Measurements from ENCODE around the gene DTD1. TPM values are rescaled to one million over a fixed set of nuclear protein-coding genes. Genes with fewer than 3 reads are reported as not detected.

The DTD1 gene
- total RNA-seq, 1 donor from 2014 or later: 38.1 TPM

GRCh38 chr20:18778690-18779392 is 191.0 kb downstream of the DTD1 start:
- Histone ChIP-seq H3K27me3 (ENCODE audit: insufficient read depth, low read length) (no peaks in the 10 kb centered on the region), H3K36me3 (ENCODE audit: insufficient read depth, low read length) (no peaks in the 10 kb centered on the region), H3K9me3 (ENCODE audit: insufficient read depth, low read depth, low read length) (no peaks in the 10 kb centered on the region), H3K9ac (ENCODE audit: low read length) (no peak overlapping the region), H3K4me1 (ENCODE audit: insufficient read depth, low read length) (no peaks in the 10 kb centered on the region), H3K4me3 (ENCODE audit: insufficient read depth, low read depth, low read length) (no peak overlapping the region), H3K4me2 (ENCODE audit: low read length) (no peak overlapping the region), H4K20me1 (ENCODE audit: insufficient read depth, low read length) (no peaks in the 10 kb centered on the region), H3K27ac (ENCODE audit: low read depth, low read length) (no peak overlapping the region), H3K79me2 (ENCODE audit: insufficient read depth, low read length) (no peaks in the 10 kb centered on the region), H2AFZ (ENCODE audit: low read depth, low read length) (no peak overlapping the region)
- H3K27me3 Mint-ChIP-seq (ENCODE audit: low read depth, unreplicated experiment): no peaks in the 10 kb centered on the region
- no peaks in the 10 kb centered on the region for H3K36me3 Mint-ChIP-seq (ENCODE audit: low read depth, unreplicated experiment)
- TF ChIP-seq EZH2 (IDR thresholded peaks at IDR 0.05; ENCODE audit: insufficient read depth, low read length): no peak
- no peak for TF ChIP-seq CTCF (IDR thresholded peaks at IDR 0.05; ENCODE audit: insufficient read depth, low read depth, low read length)
- no peak overlapping the region for H3K27ac Mint-ChIP-seq (ENCODE audit: unreplicated experiment)
- no peaks in the 10 kb centered on the region for H3K4me1 Mint-ChIP-seq (ENCODE audit: low read depth, unreplicated experiment)
- H3K9me3 Mint-ChIP-seq (ENCODE audit: unreplicated experiment): peaks cover 2% of the 10 kb centered on the region
- DNase-seq (ENCODE audit: low read depth): no peak
- H3K4me3 Mint-ChIP-seq (ENCODE audit: unreplicated experiment): no peak overlapping the region
- no peak for FAIRE-seq

GRCh38 chr20:18780385-18781130 is 192.7 kb downstream of the DTD1 start:
- H3K36me3 Mint-ChIP-seq (ENCODE audit: low read depth, unreplicated experiment): no peaks in the 10 kb centered on the region
- Histone ChIP-seq H3K27ac (ENCODE audit: low read depth, low read length) (no peak overlapping the region), H3K79me2 (ENCODE audit: insufficient read depth, low read length) (no peaks in the 10 kb centered on the region), H3K4me3 (ENCODE audit: insufficient read depth, low read depth, low read length) (no peak overlapping the region), H3K27me3 (ENCODE audit: insufficient read depth, low read length) (no peaks in the 10 kb centered on the region), H4K20me1 (ENCODE audit: insufficient read depth, low read length) (no peaks in the 10 kb centered on the region), H3K4me1 (ENCODE audit: insufficient read depth, low read length) (no peaks in the 10 kb centered on the region), H3K4me2 (ENCODE audit: low read length) (no peak overlapping the region), H2AFZ (ENCODE audit: low read depth, low read length) (no peak overlapping the region), H3K36me3 (ENCODE audit: insufficient read depth, low read length) (no peaks in the 10 kb centered on the region), H3K9me3 (ENCODE audit: insufficient read depth, low read depth, low read length) (no peaks in the 10 kb centered on the region), H3K9ac (ENCODE audit: low read length) (no peak overlapping the region)
- FAIRE-seq (no peak), DNase-seq (ENCODE audit: low read depth) (no peak)
- TF ChIP-seq EZH2 (IDR thresholded peaks at IDR 0.05; ENCODE audit: insufficient read depth, low read length) (no peak), CTCF (IDR thresholded peaks at IDR 0.05; ENCODE audit: insufficient read depth, low read depth, low read length) (no peak)
- H3K9me3 Mint-ChIP-seq (ENCODE audit: unreplicated experiment): peaks cover 3% of the 10 kb centered on the region
- no peak overlapping the region for H3K4me3 Mint-ChIP-seq (ENCODE audit: unreplicated experiment)
- no peaks in the 10 kb centered on the region for H3K27me3 Mint-ChIP-seq (ENCODE audit: low read depth, unreplicated experiment)
- H3K27ac Mint-ChIP-seq (ENCODE audit: unreplicated experiment): no peak overlapping the region
- no peaks in the 10 kb centered on the region for H3K4me1 Mint-ChIP-seq (ENCODE audit: low read depth, unreplicated experiment)

- H3K79me2 ChIP-seq (ENCODE audit: insufficient read depth, low read length): no peaks in the 10 kb centered on the region
- no peaks in the 10 kb centered on the region for H3K27me3 ChIP-seq (ENCODE audit: insufficient read depth, low read length)
- H3K4me2 ChIP-seq (ENCODE audit: low read length): no peak overlapping the region
- H3K27ac ChIP-seq (ENCODE audit: low read depth, low read length): no peak overlapping the region
- Mint-ChIP-seq H3K36me3 (ENCODE audit: low read depth, unreplicated experiment) (no peaks in the 10 kb centered on the region), H3K27ac (ENCODE audit: unreplicated experiment) (no peak overlapping the region), H3K4me1 (ENCODE audit: low read depth, unreplicated experiment) (no peaks in the 10 kb centered on the region), H3K4me3 (ENCODE audit: unreplicated experiment) (no peak overlapping the region), H3K9me3 (ENCODE audit: unreplicated experiment) (peaks cover 7% of the 10 kb centered on the region), H3K27me3 (ENCODE audit: low read depth, unreplicated experiment) (no peaks in the 10 kb centered on the region)
- H3K9me3 ChIP-seq (ENCODE audit: insufficient read depth, low read depth, low read length): no peaks in the 10 kb centered on the region
- H3K36me3 ChIP-seq (ENCODE audit: insufficient read depth, low read length): no peaks in the 10 kb centered on the region
- H3K4me1 ChIP-seq (ENCODE audit: insufficient read depth, low read length): no peaks in the 10 kb centered on the region
- H2AFZ ChIP-seq (ENCODE audit: low read depth, low read length): no peak overlapping the region
- no peak for DNase-seq (ENCODE audit: low read depth)
- FAIRE-seq: no peak
- no peak overlapping the region for H3K4me3 ChIP-seq (ENCODE audit: insufficient read depth, low read depth, low read length)
- H3K9ac ChIP-seq (ENCODE audit: low read length): no peak overlapping the region
- no peaks in the 10 kb centered on the region for H4K20me1 ChIP-seq (ENCODE audit: insufficient read depth, low read length)
- TF ChIP-seq CTCF (IDR thresholded peaks at IDR 0.05; ENCODE audit: insufficient read depth, low read depth, low read length) (no peak), EZH2 (IDR thresholded peaks at IDR 0.05; ENCODE audit: insufficient read depth, low read length) (no peak)
Observed at GRCh38 chr20:18781509-18781908, 193.7 kb downstream of the DTD1 start.

Data from astrocyte (in vitro differentiated cells and primary cell).